HepG2 (cell line): ENCODE results near the gene TSTD2. TPM values are rescaled to one million over a fixed set of nuclear protein-coding genes. Genes with fewer than 3 reads are reported as not detected.

ENCODE experiments used
- ATAC-seq: fragments of 200-7000 bp; cut with Tn5 transposase; 3 replicates; pipeline ENCODE4 v1.9.1; 2020; ENCODE audit warnings: mild to moderate bottlenecking, moderate library complexity
- BruUV-seq: library from RNA; stranded (reverse); fragments of 400-500 nt; replicated peaks from 2 replicates; lab custom pipeline; 2021; lab: Mats Ljungman, UMichigan
- CTCF ChIA-PET: fragments of 300-600 bp; formaldehyde crosslinking; extraction: SDS; loops from one replicate; lab custom pipeline; 2021; ENCODE audit warnings: low total read pairs, inconsistent platforms, low intra/inter-chr PET ratio; lab: Yijun Ruan, JAX
- POLR2A ChIA-PET: fragments of 350-600 bp; sonication (Branson Sonifier 250); formaldehyde crosslinking; loops from one replicate; lab custom pipeline; 2020; ENCODE audit warnings: antibody characterized with exemption, inconsistent platforms; lab: Yijun Ruan, JAX
- DNase-seq: peaks from one replicate; pipeline ENCODE4 v3.0.0-alpha.2; 2015; ENCODE audit warnings: low spot score
- FAIRE-seq: peaks from 3 replicates; lab custom pipeline; 2011; peaks lifted over from hg19 to GRCh38; lab: Jason Lieb, UNC
- H2AFZ ChIP-seq: one replicate; pipeline ENCODE4 v1.6.1; 2011; ENCODE audit warnings: low read length, inconsistent platforms
- H3K27ac ChIP-seq: fragments of 300-600 bp; 3 replicates; pipeline ENCODE4 v1.8.0; 2011; ENCODE audit warnings: mixed run types, mild to moderate bottlenecking, mixed read lengths, low read length, inconsistent platforms; ENCODE audit not compliant: insufficient read depth; ENCODE audit errors: extremely low read length
- H3K27me3 ChIP-seq, 2 experiments: fragments of 200-600 bp in 1 of 2; 2 replicates in 1 of 2; 3 replicates in 1 of 2; pipeline versions ENCODE4 v1.6.0 to v1.8.0; 2011; ENCODE audit warnings: low read length in 2 of 2, mild to moderate bottlenecking in 2 of 2, moderate library complexity in 2 of 2, inconsistent platforms in 1 of 2; ENCODE audit not compliant: insufficient read depth in 2 of 2, control insufficient read depth in 1 of 2
- H3K36me3 ChIP-seq, 2 experiments: fragments of 200-600 bp in 1 of 2; replicated peaks in 1 of 2; 2 replicates in 1 of 2; 3 replicates in 1 of 2; pipeline versions ENCODE4 v1.5.1 to v1.8.0; 2011; ENCODE audit warnings: low read length in 2 of 2, inconsistent platforms in 1 of 2; ENCODE audit not compliant: insufficient read depth in 2 of 2, control insufficient read depth in 1 of 2
- H3K4me1 ChIP-seq: 2 replicates; pipeline ENCODE4 v1.5.1; 2012; ENCODE audit warnings: low read length, inconsistent platforms; ENCODE audit not compliant: insufficient read depth
- H3K4me2 ChIP-seq: 2 replicates; pipeline ENCODE4 v1.6.0; 2011; ENCODE audit warnings: low read depth, low read length, inconsistent platforms
- H3K4me3 ChIP-seq, 3 experiments: fragments of 200-600 bp in 1 of 3; sonication (generic), shearing (Covaris generic) in 1 of 3; replicated peaks in 1 of 3; 2 replicates each; pipeline ENCODE4 v1.5.1; 2011 to 2016; ENCODE audit warnings: low read length in 3 of 3, inconsistent platforms in 2 of 3, low read depth in 2 of 3, mild to moderate bottlenecking in 2 of 3, control low read depth in 1 of 3, mixed read lengths in 1 of 3; ENCODE audit not compliant: insufficient read depth in 1 of 3
- H3K79me2 ChIP-seq: one replicate; pipeline ENCODE4 v1.6.1; 2011; ENCODE audit warnings: low read length, inconsistent platforms; ENCODE audit not compliant: insufficient read depth
- H3K9ac ChIP-seq: 2 replicates; pipeline ENCODE4 v1.6.0; 2011; ENCODE audit warnings: mild to moderate bottlenecking, low read depth, low read length, inconsistent platforms; ENCODE audit not compliant: insufficient read depth
- H3K9me3 ChIP-seq: 2 replicates; pipeline ENCODE4 v1.5.1; 2012; ENCODE audit warnings: mild to moderate bottlenecking, low read length
- H4K20me1 ChIP-seq: 2 replicates; pipeline ENCODE4 v1.6.0; 2011; ENCODE audit warnings: inconsistent platforms, mild to moderate bottlenecking, low read length, moderate library complexity; ENCODE audit not compliant: insufficient read depth
- CREBL2 ChIP-seq: sonication (generic); formaldehyde crosslinking; IDR thresholded peaks from 2 replicates; pipeline ENCODE4 v1.8.1; 2023; ENCODE audit warnings: missing genetic modification reagents, mild to moderate bottlenecking, borderline replicate concordance
- E2F2 ChIP-seq: sonication (generic); formaldehyde crosslinking; IDR thresholded peaks from 2 replicates; pipeline ENCODE4 v1.4.0; 2020; ENCODE audit warnings: missing genetic modification reagents, borderline replicate concordance
- HDAC1 ChIP-seq: sonication (generic); formaldehyde crosslinking; IDR thresholded peaks from 2 replicates; pipeline ENCODE4 v1.5.1; 2020; ENCODE audit warnings: mild to moderate bottlenecking, missing genetic modification reagents
- HOXA9 ChIP-seq: sonication (generic); formaldehyde crosslinking; IDR thresholded peaks from 2 replicates; pipeline ENCODE4 v1.8.1; 2022; ENCODE audit warnings: missing genetic modification reagents, mild to moderate bottlenecking, moderate library complexity, borderline replicate concordance
- KAT2B ChIP-seq: fragments of 150-350 bp; IDR thresholded peaks from 2 replicates; pipeline ENCODE4 v1.6.1; 2014; ENCODE audit warnings: low read depth, low read length, borderline replicate concordance
- MYC ChIP-seq: sonication (generic); formaldehyde crosslinking; IDR thresholded peaks from 2 replicates; pipeline ENCODE4 v1.9.0; 2021; ENCODE audit warnings: missing genetic modification reagents, borderline replicate concordance
- SCMH1 ChIP-seq: sonication (generic); formaldehyde crosslinking; IDR thresholded peaks from 2 replicates; pipeline ENCODE4 v1.9.0; 2021; ENCODE audit warnings: missing genetic modification reagents, mild to moderate bottlenecking, borderline replicate concordance
- SOX13 ChIP-seq, 3 experiments: fragments of 450-650 bp in 1 of 3; sonication (generic) in 1 of 3; formaldehyde crosslinking in 1 of 3; IDR thresholded peaks in 2 of 3; conservative IDR thresholded peaks in 1 of 3; 2 replicates each; pipeline versions ENCODE4 v1.5.0 to v1.6.1; 2016 to 2020; ENCODE audit warnings: antibody characterized with exemption in 1 of 3, mild to moderate bottlenecking in 1 of 3, missing compliant biosample characterization in 1 of 3, missing genetic modification reagents in 1 of 3, moderate library complexity in 1 of 3
- TCF7L2 ChIP-seq: IDR thresholded peaks from 2 replicates; pipeline ENCODE4 v1.6.1; 2011; ENCODE audit warnings: mild to moderate bottlenecking, low read depth, low read length, moderate library complexity
- ZBED4 ChIP-seq: sonication (generic); formaldehyde crosslinking; IDR thresholded peaks from 2 replicates; pipeline ENCODE4 v1.4.0; 2020; ENCODE audit warnings: missing genetic modification reagents, borderline replicate concordance
- ZFP1 ChIP-seq: IDR thresholded peaks from 2 replicates; pipeline ENCODE4 v1.6.1; 2016
- ZFP62 ChIP-seq: sonication (generic); formaldehyde crosslinking; IDR thresholded peaks from 2 replicates; pipeline ENCODE4 v1.4.0; 2020; ENCODE audit warnings: missing genetic modification reagents
- ZKSCAN1 ChIP-seq: fragments of 150-350 bp; IDR thresholded peaks from 2 replicates; pipeline ENCODE4 v1.6.1; 2014; ENCODE audit warnings: low read length
- ZNF205 ChIP-seq: IDR thresholded peaks from 2 replicates; pipeline ENCODE4 v1.6.1; 2018; ENCODE audit warnings: missing biosample characterization, missing genetic modification reagents
- ZNF225 ChIP-seq: sonication (generic); formaldehyde crosslinking; IDR thresholded peaks from 2 replicates; pipeline ENCODE4 v1.4.0; 2020; ENCODE audit warnings: mild to moderate bottlenecking, missing genetic modification reagents
- ZNF546 ChIP-seq: sonication (generic); formaldehyde crosslinking; conservative IDR thresholded peaks from 2 replicates; pipeline ENCODE4 v1.8.1; 2023; ENCODE audit warnings: mild to moderate bottlenecking, missing genetic modification reagents
- WGBS: methylation state at CpG from one replicate; pipeline ENCODE4 v1.1.6; 2017; ENCODE audit warnings: low lambda C conversion rate; 5-methylcytosine and 5-hydroxymethylcytosine counted together
- in situ Hi-C: cut with HindIII; loops from 2 replicates; pipeline ENCODE4 v1.10.0; 2017; ENCODE audit warnings: low pct_unique_long_range_greater_than_20kb; ENCODE audit not compliant: extremely low pct_ligation_motif_present
- intact Hi-C: fragments of 100-400 bp; cut with micrococcal nuclease; formaldehyde crosslinking; loops from one replicate; pipeline ENCODE4 v1.10.0; 2022; ENCODE audit not compliant: unreplicated experiment
- polyA plus RNA-seq, 8 experiments: library from polyadenylated mRNA; depleted of rRNA in 3 of 8; stranded (reverse) in 7 of 8; unstranded in 1 of 8; fragments of >200 nt; fragmentation: Illumina TruSeq in 4 of 8; extraction: Trizol in 4 of 8; gene quantifications; 2 replicates each; pipeline versions ENCODE4 v1.2.1 to v1.2.3, GENCODE V29; 2011 to 2016; ENCODE audit warnings: low read depth in 4 of 8, missing spikeins in 1 of 8, mixed read lengths in 1 of 8; ENCODE audit not compliant: insufficient read depth in 1 of 8
- total RNA-seq, 5 experiments: library from RNA; depleted of rRNA; stranded (reverse); fragments of >200 nt; fragmentation: Illumina TruSeq; extraction: Trizol; gene quantifications; 2 replicates each; pipeline ENCODE4 v1.2.3, GENCODE V29; 2016; ENCODE audit warnings: low read depth in 1 of 5

The TSTD2 gene
- total and polyA plus RNA-seq, 2 of the 13 experiments (the other 11 are each of a cell fraction or from before 2014, with no cell fraction given), result 16.0 to 23.1 TPM

GRCh38 chr9:97599314-97599846 is 33.8 kb downstream of the TSTD2 start:
- no peak overlapping the region for H3K9ac ChIP-seq
- ChIA-PET POLR2A (interaction anchor here (1.7 kb wide), 1 partner anchor 212 kb away, joined by 11 read pairs; no protein-coding TSS in a partner anchor), CTCF (interaction anchor here (1.2 to 3.4 kb wide), 2 partner anchors 98 to 130 kb away, joined by 3 to 23 read pairs; partner anchors contain the start of gene TMOD1)
- H3K4me1 ChIP-seq, result peaks cover 6% of the 10 kb centered on the region
- FAIRE-seq (no peak), DNase-seq (no peak)
- intact Hi-C loops, result loop anchor here (5.0 kb wide), 1 partner anchor 742 kb away; no protein-coding TSS in a partner anchor
- 90% methylated on average over 7 of the region's 7 CpGs for WGBS
- H3K27me3 ChIP-seq, result no peaks in the 10 kb centered on the region
- H3K9me3 ChIP-seq, result no peaks in the 10 kb centered on the region
- H2AFZ ChIP-seq, result no peak overlapping the region
- peaks cover 18 to 36% of the 10 kb centered on the region in 2 experiments for H3K36me3 ChIP-seq
- no peak overlapping the region for H3K4me2 ChIP-seq
- H3K79me2 ChIP-seq, result no peaks in the 10 kb centered on the region
- no peak overlapping the region for H3K27ac ChIP-seq
- no TSS peak for BruUV-seq
- no peak overlapping the region for H3K4me3 ChIP-seq
- TF ChIP-seq MYC (CRISPR knock-in tag) (no peak), ZNF546 (no peak), SCMH1 (CRISPR knock-in tag) (no peak), CREBL2 (no peak), ZBED4 (CRISPR knock-in tag) (no peak), TCF7L2 (no peak), ZFP62 (no peak), ZNF225 (CRISPR knock-in tag) (no peak), ZKSCAN1 (no peak), ZFP1 (CRISPR knock-in tag) (no peak), HDAC1 (CRISPR knock-in tag) (no peak), SOX13 (IDR thresholded peaks at IDR 0.05) (no peak), SOX13 (CRISPR knock-in tag; conservative IDR thresholded peaks at IDR 0.05 in 1 of 2, IDR thresholded peaks at IDR 0.05 in 1 of 2) (no peak), HOXA9 (CRISPR knock-in tag) (no peak), KAT2B (no peak), E2F2 (no peak), ZNF205 (CRISPR knock-in tag) (no peak)
- TF ChIP-seq, all 625 proteins: peak for 0
- H4K20me1 ChIP-seq, result no peaks in the 10 kb centered on the region
- in situ Hi-C loops, result loop anchor here (10.0 kb wide), 1 partner anchor 135 kb away; no protein-coding TSS in a partner anchor
- ATAC-seq, result no peak
